Fibroblast of the aortic adventitia (primary cell): ENCODE measurements around the gene ENO2. TPM values are rescaled to one million over a fixed set of nuclear protein-coding genes. Genes with fewer than 3 reads are reported as not detected.
A peak's percentile ranks its signal among the peaks of the same experiment; 100 is the strongest.

ENCODE experiments used
- DNase-seq: peaks from one replicate; pipeline ENCODE4 v3.0.0-alpha.2; 2010; ENCODE audit warnings: low read depth
- H3K4me3 ChIP-seq: 2 replicates; pipeline ENCODE4 v1.5.1; 2011; ENCODE audit warnings: low read depth, mild to moderate bottlenecking, control low read depth, low read length, moderate library complexity
- total RNA-seq: library from RNA; depleted of rRNA; stranded (reverse); fragments of >200 nt; gene quantifications from 2 replicates; pipeline ENCODE4 v1.2.3, GENCODE V29; 2012; ENCODE audit warnings: low replicate concordance
- TF ChIP-seq, protein P1 (sequence below): IDR thresholded peaks from 2 replicates; pipeline ENCODE4 v1.5.1; 2011; ENCODE audit warnings: mild to moderate bottlenecking, low read length, control low read depth, inconsistent platforms; ENCODE audit not compliant: insufficient read depth

ENO2 gene
- total RNA-seq, 1 donor, result 12.7 TPM

DNA sequence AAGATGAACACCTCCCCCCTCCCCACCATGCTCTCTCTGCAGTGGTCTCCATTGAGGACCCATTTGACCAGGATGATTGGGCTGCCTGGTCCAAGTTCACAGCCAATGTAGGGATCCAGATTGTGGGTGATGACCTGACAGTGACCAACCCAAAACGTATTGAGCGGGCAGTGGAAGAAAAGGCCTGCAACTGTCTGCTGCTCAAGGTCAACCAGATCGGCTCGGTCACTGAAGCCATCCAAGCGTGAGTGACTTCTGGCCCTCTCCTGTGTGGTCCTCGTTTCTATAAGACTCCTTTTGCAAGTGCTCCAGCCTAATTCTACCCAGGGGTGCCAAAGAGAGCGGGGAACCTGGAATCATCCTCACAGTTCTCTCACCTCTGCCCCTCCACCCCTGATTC is 7.2 kb downstream of the ENO2 start:
- no peak overlapping the region for H3K4me3 ChIP-seq
- TF ChIP-seq, protein P1, sequence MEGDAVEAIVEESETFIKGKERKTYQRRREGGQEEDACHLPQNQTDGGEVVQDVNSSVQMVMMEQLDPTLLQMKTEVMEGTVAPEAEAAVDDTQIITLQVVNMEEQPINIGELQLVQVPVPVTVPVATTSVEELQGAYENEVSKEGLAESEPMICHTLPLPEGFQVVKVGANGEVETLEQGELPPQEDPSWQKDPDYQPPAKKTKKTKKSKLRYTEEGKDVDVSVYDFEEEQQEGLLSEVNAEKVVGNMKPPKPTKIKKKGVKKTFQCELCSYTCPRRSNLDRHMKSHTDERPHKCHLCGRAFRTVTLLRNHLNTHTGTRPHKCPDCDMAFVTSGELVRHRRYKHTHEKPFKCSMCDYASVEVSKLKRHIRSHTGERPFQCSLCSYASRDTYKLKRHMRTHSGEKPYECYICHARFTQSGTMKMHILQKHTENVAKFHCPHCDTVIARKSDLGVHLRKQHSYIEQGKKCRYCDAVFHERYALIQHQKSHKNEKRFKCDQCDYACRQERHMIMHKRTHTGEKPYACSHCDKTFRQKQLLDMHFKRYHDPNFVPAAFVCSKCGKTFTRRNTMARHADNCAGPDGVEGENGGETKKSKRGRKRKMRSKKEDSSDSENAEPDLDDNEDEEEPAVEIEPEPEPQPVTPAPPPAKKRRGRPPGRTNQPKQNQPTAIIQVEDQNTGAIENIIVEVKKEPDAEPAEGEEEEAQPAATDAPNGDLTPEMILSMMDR, result no peak
- DNase-seq, result no peak

DNA sequence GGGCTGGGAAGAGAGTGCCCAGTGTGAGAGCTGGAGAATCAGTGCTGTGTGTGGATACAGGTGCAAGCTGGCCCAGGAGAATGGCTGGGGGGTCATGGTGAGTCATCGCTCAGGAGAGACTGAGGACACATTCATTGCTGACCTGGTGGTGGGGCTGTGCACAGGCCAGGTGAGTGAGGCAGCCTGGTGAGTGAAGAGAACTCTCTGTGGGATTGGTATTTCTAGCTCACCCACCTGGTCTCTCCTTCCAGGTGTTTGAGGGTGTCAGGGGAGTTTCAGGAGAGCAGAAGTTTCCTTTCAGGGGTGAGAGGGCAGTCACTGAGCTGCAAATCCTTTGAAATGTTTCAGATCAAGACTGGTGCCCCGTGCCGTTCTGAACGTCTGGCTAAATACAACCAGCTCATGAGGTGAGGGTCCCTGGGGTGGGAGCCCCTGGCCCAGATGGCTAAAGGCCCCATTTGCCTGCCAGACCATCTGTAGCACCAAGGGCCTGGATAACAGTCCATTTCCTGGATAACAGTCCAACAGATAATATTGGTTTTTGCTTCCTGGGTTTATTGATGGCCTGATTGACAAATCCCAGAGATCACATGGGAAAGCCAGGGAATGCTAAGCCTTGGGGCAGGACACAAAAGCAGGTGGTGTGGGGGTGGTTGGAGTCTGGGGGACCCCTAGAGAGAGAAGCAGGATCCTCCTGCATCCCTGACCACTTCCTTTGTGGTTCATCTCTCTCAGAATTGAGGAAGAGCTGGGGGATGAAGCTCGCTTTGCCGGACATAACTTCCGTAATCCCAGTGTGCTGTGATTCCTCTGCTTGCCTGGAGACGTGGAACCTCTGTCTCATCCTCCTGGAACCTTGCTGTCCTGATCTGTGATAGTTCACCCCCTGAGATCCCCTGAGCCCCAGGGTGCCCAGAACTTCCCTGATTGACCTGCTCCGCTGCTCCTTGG is 7.9 kb downstream of the ENO2 start:
- TF ChIP-seq, protein P1, result no peak

DNA sequence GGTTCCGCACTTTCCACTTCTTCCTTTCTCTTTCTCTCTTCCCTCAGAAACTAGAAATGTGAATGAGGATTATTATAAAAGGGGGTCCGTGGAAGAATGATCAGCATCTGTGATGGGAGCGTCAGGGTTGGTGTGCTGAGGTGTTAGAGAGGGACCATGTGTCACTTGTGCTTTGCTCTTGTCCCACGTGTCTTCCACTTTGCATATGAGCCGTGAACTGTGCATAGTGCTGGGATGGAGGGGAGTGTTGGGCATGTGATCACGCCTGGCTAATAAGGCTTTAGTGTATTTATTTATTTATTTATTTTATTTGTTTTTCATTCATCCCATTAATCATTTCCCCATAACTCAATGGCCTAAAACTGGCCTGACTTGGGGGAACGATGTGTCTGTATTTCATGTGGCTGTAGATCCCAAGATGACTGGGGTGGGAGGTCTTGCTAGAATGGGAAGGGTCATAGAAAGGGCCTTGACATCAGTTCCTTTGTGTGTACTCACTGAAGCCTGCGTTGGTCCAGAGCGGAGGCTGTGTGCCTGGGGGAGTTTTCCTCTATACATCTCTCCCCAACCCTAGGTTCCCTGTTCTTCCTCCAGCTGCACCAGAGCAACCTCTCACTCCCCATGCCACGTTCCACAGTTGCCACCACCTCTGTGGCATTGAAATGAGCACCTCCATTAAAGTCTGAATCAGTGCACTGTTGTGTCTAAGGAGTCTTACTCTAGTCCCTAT is 8.8 kb downstream of the ENO2 start:
- H3K4me3 ChIP-seq, result no peak overlapping the region
- no peak for DNase-seq
- TF ChIP-seq, protein P1, result peak; percentile 2

More for the DNA sequence above, 7.9 kb downstream of the ENO2 start:
- no peak overlapping the region for H3K4me3 ChIP-seq
- DNase-seq, result no peak

DNA sequence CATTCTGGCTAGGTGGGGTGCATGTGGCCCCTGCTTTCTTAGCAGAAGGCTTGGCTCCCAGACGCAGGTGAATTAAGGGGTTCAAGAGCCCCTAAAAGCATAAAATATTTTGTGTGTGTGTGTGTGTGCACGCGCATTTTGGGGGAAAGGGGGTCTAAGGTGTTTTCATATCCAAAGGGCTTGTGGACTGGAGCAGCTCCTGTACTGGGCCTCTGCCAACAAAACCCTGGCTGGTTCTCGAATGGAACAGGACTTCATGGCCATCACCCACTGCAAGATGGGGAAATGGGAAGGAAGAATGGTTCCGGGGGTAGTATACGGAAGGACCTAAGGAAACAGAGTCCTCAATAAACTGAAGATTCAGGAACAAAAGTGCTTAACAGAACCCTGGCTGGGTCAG is 9.5 kb downstream of the ENO2 start:
- no peak overlapping the region for H3K4me3 ChIP-seq
- peak; percentile 38 for DNase-seq
- TF ChIP-seq, protein P1, result no peak

DNA sequence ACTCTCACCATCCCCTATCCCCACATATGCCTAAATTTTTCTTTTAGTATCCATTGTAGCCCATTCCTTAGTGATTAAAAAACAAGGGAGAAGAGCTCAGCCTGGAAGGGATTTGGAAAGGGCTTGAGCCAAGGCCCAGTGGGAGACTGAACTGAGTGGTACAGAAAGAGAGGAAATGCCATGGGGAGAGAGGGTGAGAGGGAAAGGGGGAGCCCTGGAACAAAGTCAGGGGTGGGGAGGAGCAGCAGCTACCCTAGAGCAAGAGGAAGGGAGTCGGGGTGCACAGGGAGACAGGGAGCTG is 10.8 kb downstream of the ENO2 start:
- peak overlapping the region; percentile 44 for H3K4me3 ChIP-seq
- TF ChIP-seq, protein P1, result no peak
- DNase-seq, result no peak

DNA sequence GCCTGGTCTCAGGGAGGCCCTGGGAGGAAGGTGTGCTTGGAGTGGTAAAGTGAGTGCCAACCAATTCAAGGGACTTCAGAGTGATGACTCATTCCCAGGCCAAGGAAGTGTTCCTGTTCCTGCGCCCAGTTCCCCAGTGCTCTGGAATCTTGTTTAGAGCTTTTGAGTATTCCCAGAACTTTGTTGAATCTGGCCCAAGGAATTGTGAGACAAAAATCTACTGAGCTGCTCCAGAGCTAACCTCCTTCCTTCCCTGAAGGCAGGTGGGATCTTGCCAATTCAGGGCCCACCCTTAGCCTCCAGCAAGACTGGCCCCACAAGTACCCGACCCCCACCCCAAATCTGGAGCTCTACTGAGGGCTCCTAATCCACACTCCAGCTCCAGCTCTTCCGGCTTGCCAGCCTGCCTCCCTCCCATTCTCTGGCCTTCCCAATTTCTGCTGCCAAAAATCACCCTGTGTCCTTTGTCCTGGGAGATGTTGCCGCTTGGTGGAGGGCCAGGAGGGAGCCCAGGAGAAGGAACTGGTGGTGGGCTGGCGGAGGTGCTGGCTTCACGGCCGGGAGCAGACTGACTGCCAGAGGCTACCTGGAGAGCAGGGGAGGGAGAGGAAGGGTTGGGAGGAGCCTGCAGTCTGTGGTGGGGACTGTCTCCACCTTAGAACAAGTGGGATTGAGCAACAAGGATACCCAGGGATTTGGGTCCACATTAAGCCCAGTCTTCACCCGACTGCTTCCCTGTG is 11.3 kb downstream of the ENO2 start:
- TF ChIP-seq, protein P1, result no peak
- peak; percentile 97 for DNase-seq
- peak overlapping the region; percentile 72 for H3K4me3 ChIP-seq
